Left ventricle myocardium inferior (tissue), 1 donor: ENCODE results near the gene PRKAB2. TPM values are rescaled to one million over a fixed set of nuclear protein-coding genes. Genes with fewer than 3 reads are reported as not detected.

Experiments used
- DNase-seq: peaks from one replicate; pipeline ENCODE4 v3.0.0-alpha.2; 2020
- H3K27ac ChIP-seq: fragments of 200-600 bp; replicated peaks from 2 replicates; pipeline ENCODE4 v1.8.0; 2021
- H3K27me3 ChIP-seq: fragments of 200-600 bp; 2 replicates; pipeline ENCODE4 v1.8.0; 2021; ENCODE audit warnings: low read depth
- H3K36me3 ChIP-seq: fragments of 200-600 bp; 2 replicates; pipeline ENCODE4 v1.8.0; 2021
- H3K4me1 ChIP-seq: fragments of 200-600 bp; 2 replicates; pipeline ENCODE4 v1.8.0; 2021
- H3K4me3 ChIP-seq: fragments of 200-600 bp; 2 replicates; pipeline ENCODE4 v1.8.0; 2021; ENCODE audit warnings: mild to moderate bottlenecking, moderate library complexity
- H3K9me3 ChIP-seq: fragments of 200-600 bp; replicated peaks from 2 replicates; pipeline ENCODE4 v1.8.0; 2021
- intact Hi-C: fragments of 100-400 bp; cut with micrococcal nuclease; formaldehyde crosslinking; loops from one replicate; pipeline ENCODE4 v1.11.0; 2022
- total RNA-seq: library from RNA; stranded (reverse); fragmentation: NEBNext Ultra II Directional; extraction: Animal tissue kit (Norgen Biotek cat#: 25700); gene quantifications from one replicate; pipeline ENCODE4 v1.2.1, GENCODE V29; 2021
- TF ChIP-seq, protein P1 (sequence below): fragments of 200-600 bp; IDR thresholded peaks from 2 replicates; pipeline ENCODE4 v1.8.0; 2021; ENCODE audit warnings: antibody characterized with exemption, mild to moderate bottlenecking, borderline replicate concordance
- donor health status: DM: no; HTN: yes; CAD: no; lungs with severe emphysema.

The PRKAB2 gene
- total RNA-seq, 1 donor from 2014 or later = 37.8 TPM

DNA sequence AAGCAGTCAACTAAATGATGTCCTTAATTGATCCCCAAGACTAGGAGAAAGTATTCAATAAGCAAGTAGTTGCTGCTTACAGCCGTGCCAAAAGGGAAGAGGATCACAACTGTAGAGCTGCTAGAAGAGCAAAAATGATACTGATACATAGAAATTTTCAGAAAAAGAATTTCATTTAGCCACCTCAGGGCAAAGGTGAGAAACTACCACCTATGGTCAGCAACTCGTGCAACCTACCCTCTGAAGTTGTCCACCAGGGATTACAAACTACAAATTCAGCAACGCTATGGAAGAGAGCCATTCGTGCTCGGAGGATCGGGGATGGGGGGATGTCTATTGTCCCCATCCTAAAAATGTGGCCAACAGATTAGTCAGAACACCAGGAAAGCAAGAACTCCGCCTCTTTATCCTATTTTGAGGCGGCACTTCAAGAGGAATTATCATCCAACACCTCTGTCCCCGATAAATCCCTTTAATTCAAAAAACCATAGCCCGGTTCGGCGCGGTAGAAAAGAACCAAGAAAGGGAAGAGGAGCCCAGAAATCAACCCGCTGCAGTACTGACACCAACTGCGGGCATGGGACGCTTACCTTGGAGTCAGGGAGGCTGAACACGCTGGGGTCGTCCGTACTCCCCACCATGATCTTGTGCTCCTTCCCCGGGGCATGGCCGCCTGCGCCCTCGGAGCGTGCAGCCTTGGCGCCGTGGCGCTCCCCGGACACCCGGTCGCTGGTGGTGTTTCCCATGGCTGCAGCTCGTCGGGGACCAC lies 687 bp downstream of the PRKAB2 start:
- Histone ChIP-seq H3K9me3 (no peaks in the 10 kb centered on the region), H3K27me3 (no peaks in the 10 kb centered on the region), H3K4me3 (peak overlapping the region; percentile 93), H3K27ac (peak overlapping the region; percentile 98), H3K36me3 (peaks cover 15% of the 10 kb centered on the region), H3K4me1 (peaks cover 75% of the 10 kb centered on the region)
- TF ChIP-seq, protein P1, sequence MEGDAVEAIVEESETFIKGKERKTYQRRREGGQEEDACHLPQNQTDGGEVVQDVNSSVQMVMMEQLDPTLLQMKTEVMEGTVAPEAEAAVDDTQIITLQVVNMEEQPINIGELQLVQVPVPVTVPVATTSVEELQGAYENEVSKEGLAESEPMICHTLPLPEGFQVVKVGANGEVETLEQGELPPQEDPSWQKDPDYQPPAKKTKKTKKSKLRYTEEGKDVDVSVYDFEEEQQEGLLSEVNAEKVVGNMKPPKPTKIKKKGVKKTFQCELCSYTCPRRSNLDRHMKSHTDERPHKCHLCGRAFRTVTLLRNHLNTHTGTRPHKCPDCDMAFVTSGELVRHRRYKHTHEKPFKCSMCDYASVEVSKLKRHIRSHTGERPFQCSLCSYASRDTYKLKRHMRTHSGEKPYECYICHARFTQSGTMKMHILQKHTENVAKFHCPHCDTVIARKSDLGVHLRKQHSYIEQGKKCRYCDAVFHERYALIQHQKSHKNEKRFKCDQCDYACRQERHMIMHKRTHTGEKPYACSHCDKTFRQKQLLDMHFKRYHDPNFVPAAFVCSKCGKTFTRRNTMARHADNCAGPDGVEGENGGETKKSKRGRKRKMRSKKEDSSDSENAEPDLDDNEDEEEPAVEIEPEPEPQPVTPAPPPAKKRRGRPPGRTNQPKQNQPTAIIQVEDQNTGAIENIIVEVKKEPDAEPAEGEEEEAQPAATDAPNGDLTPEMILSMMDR = no peak
- DNase-seq = no peak
- intact Hi-C loops = no loop called here

DNA sequence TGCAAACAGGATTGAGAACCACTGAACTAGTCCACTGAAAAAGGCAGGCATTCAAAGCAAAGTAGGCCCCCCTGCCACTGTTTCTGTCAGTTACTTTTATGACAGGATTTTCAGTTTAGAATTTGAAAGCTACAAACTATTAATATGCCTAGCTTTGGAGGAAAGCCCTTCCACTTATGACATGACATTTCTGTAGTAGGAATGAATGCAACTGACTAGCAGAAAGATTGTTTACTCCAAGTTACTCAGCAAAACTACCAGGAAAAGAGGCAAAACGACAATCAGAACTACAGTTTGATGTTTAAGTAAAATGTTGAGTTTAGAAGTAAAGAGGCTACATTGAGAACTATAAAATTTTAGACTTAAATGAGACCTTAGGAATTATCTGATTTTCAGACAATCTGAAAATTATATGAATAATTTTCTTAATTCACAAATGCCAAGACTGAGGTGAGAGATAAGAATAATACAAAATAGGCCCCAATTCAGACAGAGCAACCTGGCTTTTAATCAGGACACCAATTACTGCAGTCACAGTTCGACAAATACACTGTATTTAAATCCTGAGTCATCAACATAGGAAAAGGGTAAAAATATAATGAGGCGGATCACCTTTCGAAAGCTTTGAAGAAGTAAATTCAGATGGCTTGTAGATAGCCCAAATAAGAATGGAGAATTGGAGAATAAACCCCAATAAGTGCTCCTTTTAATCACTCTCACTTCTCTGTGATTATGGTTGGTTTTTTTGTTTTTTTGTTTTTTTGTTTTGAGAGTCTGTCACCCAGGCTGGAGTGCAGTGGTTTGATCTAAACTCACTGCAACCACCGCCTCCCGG lies 2.2 kb downstream of the PRKAB2 start:
- Histone ChIP-seq H3K4me1 (peaks cover 72% of the 10 kb centered on the region), H3K27ac (peak overlapping the region; percentile 98), H3K36me3 (peaks cover 18% of the 10 kb centered on the region), H3K27me3 (no peaks in the 10 kb centered on the region), H3K9me3 (no peaks in the 10 kb centered on the region), H3K4me3 (peak overlapping the region; percentile 93)
- TF ChIP-seq, protein P1 = no peak
- no peak for DNase-seq
- intact Hi-C loops = no loop called here

- Histone ChIP-seq H3K36me3 (peaks cover 20% of the 10 kb centered on the region), H3K27ac (no peak overlapping the region), H3K9me3 (no peaks in the 10 kb centered on the region), H3K4me3 (no peak overlapping the region), H3K27me3 (no peaks in the 10 kb centered on the region), H3K4me1 (peaks cover 66% of the 10 kb centered on the region)
- intact Hi-C loops = no loop called here
- TF ChIP-seq, protein P1 = no peak
- no peak for DNase-seq
Observed at GRCh38 chr1:147169171-147169570, 3.1 kb downstream of the PRKAB2 start.

DNA sequence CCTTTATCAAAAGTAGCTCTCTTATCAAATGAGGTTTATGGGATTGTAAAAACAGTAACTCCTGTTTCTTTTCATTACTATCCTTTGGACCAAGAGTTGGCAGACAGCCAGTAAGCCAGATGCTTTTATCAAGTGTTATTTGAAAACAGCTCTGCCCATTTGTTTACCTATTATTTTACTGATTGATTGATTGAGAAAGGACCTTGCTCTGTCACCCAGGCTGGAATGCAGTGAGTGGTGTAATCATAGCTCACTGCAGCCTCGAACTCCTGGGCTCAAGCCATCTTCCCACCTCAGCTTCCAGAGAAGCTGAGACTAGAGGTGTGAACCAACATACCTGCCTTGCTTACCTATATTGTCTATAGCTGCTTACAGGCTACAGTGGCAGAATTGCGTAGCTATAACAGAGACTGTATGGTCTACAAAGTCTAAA lies 3.6 kb downstream of the PRKAB2 start:
- H3K36me3 ChIP-seq = peaks cover 25% of the 10 kb centered on the region
- no peaks in the 10 kb centered on the region for H3K9me3 ChIP-seq
- H3K27ac ChIP-seq = no peak overlapping the region
- no peak overlapping the region for H3K4me3 ChIP-seq
- H3K27me3 ChIP-seq = no peaks in the 10 kb centered on the region
- no peak for DNase-seq
- intact Hi-C loops = no loop called here
- TF ChIP-seq, protein P1 = no peak
- peaks cover 61% of the 10 kb centered on the region for H3K4me1 ChIP-seq

DNA sequence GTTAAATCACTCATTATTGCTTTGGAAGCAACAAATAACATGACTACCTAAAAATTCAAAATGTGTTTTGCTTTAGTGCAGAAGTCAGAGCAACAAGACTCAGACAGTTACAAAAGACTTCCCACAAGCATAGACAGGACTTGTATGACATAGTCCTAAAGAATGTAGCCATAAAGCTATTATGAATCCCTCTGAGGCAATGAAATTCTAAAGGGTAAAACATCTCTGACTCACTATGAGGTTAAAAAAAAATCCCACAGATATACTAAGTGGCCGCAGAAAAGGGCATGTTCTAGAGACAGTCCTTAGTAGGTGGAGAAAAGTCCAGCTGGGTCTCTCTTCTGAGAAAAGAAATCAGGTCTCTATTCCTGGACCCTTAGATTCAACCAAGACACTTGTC lies 4.9 kb downstream of the PRKAB2 start:
- H3K4me1 ChIP-seq = peaks cover 50% of the 10 kb centered on the region
- peaks cover 37% of the 10 kb centered on the region for H3K36me3 ChIP-seq
- no peak for DNase-seq
- TF ChIP-seq, protein P1 = no peak
- H3K9me3 ChIP-seq = no peaks in the 10 kb centered on the region
- H3K4me3 ChIP-seq = no peak overlapping the region
- intact Hi-C loops = no loop called here
- no peak overlapping the region for H3K27ac ChIP-seq
- no peaks in the 10 kb centered on the region for H3K27me3 ChIP-seq
